Subcutaneous adipose tissue (tissue), 4 donors: Measurements from ENCODE around the gene OTOP3. TPM values are rescaled to one million over a fixed set of nuclear protein-coding genes. Genes with fewer than 3 reads are reported as not detected.

Experiments
- total RNA-seq, 4 donors: library from RNA; depleted of rRNA; stranded (reverse); fragments of >200 nt; gene quantifications; one replicate each; pipeline ENCODE4 v1.1.0, GENCODE V29; 2016
- TF ChIP-seq, protein P1 (sequence below): fragments of 450-650 bp; IDR thresholded peaks from one replicate; pipeline ENCODE4 v1.5.1; 2016; ENCODE audit warnings: low read depth, mild to moderate bottlenecking, control low read depth, antibody characterized with exemption, moderate library complexity

The OTOP3 gene
- total RNA-seq, 4 donors from 2014 or later: not detected

DNA sequence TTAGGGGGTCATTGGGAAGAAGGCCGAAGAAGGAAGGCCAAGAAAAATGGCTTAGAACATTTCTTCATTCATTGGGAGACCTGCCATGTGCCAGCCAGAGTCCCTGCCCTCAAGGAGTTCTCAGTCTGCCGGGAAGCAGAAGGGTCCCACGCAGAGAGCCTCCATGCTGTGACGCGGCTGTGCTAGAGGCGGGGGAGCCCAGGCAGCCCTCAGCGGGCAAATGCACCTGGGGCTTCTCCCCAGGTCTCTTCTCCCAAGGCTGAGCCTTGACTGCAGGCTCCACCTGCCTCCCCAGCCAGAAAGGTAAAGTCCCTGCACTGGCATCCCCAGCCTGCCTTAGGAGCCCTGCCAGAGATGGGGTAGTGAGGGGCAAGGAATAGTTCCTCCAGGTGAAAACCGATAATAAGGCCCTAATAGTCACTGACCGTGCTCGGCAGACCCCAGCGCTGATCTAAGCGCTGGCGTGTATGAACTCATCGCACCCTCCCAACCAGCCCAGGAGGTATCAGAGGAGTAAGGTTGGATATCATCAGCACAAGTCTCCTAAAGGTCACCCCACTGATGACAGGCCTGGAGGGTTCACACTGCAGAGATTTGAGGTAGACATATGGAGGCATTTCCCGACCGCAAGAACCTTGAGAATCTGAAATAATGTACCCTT is 45.8 kb downstream of the OTOP3 start:
- TF ChIP-seq, protein P1, sequence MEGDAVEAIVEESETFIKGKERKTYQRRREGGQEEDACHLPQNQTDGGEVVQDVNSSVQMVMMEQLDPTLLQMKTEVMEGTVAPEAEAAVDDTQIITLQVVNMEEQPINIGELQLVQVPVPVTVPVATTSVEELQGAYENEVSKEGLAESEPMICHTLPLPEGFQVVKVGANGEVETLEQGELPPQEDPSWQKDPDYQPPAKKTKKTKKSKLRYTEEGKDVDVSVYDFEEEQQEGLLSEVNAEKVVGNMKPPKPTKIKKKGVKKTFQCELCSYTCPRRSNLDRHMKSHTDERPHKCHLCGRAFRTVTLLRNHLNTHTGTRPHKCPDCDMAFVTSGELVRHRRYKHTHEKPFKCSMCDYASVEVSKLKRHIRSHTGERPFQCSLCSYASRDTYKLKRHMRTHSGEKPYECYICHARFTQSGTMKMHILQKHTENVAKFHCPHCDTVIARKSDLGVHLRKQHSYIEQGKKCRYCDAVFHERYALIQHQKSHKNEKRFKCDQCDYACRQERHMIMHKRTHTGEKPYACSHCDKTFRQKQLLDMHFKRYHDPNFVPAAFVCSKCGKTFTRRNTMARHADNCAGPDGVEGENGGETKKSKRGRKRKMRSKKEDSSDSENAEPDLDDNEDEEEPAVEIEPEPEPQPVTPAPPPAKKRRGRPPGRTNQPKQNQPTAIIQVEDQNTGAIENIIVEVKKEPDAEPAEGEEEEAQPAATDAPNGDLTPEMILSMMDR: no peak

DNA sequence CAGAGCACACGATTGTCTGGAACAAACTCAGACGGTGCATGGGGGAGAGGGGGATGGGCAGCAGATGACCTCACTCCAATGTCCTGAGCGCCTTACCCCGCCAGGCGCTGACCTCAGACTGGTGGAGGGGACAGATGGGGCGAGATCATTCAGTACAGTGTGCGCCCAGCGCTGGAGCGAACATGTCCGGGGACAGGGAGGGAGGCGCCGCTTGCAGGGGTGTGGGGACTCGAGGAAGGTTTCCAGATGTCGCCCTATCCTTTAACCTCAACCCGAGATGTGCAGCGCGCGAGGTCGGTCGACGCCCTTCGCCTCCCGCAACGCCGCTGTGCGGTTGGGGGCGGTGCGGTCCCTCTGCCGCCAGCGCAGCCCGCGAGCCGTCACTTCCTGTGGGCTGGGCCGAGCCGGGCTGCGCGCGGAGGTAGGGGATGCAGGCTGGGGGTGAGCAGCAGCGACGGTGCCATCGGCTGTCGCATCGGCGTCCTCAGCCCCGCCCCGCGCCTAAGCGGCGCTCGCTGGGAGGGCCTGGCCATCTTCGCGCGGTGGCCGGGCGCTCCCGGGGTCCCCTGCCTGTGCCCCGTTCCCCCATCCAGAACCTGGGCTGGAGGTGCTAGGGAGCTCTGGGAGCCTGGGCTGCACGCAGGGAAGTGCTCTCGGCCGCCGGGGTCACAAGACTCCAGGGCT is 46.4 kb downstream of the OTOP3 start:
- TF ChIP-seq, protein P1: no peak

DNA sequence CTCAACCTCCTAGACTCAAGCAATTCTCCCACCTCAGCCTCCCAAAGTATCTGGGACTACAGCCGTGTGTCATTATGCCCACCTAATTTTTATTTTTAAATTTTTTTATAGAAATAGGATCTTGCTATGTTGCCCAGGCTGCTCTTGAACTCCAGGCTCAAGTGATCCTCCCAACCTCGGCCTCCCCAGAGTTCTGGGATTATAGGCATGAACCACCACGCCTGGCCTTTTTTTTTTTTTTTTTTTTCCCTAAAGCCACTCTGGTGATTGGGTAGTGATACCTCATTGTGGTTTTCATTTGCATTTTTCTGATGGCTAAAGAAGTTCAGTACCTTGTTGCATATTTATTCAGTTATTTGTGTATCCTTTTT is 50.5 kb downstream of the OTOP3 start:
- TF ChIP-seq, protein P1: no peak

DNA sequence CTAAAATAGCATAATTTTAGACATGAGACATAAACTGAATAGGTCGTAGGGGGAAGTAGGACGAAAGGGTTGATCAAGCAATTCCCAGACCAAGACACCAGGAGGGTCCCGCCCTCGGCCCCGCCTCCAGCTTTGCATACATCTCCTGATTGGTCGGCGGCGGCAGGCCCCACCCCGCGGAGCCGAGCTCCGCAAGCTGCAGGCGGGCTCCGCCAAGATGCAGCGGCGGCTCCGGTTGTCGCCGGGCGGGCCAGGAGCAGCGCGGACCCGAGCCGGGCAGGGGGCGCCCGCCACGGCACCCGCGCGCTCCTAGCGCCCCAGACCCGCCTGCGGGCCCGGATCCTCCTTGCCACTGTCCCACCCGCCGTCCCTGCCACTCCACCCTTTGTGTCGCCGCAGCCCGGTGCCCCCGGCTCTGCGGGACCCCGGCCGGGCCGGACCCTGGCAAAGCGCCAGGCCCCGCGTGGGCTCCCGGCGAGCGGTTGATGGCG is 51.8 kb downstream of the OTOP3 start, which contains the start of gene CDR2L:
Gene CDR2L, plus strand, starts transcription at position 215 of the 491 bp plus-strand sequence. CDS start 412 bp downstream, outside the sequence.
- TF ChIP-seq, protein P1: no peak

DNA sequence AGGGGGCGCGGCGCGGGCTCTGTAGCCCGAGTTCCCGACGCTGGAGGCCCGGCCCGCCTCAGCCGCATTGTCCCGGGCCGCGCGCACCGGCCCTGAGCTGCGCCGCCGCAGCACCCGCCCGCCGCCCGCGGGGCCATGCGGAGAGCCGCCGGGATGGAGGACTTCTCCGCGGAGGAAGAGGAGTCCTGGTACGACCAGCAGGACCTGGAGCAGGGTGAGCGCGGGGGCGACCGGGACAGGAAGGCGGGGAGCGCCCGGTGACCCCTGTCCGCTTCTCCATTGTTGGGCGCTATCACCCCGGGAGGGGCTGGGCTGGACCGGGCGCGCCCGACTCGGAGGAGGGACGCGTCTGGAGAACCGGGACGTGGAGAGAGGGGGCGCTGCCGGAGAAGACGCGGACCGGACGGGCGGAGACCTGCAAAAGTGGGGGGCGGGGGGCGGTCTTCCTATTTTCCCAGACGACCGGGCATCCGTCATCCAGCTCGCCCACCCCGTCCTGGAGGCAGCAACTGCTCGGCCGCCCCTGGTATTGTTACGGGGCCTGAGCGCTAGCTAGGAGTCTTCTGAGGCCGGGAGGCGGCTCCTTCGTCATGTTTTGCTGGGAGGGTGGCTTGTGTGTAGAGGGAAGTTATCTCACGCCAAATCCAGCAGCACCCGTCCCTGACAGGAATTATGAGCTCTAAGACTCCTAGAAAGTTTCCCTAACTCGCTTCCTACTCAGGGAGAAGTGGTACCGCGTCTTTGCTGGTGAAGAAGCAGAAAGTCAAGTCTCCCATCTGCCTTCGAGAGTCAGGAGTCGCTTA is 52.4 kb downstream of the OTOP3 start:
- TF ChIP-seq, protein P1: no peak

DNA sequence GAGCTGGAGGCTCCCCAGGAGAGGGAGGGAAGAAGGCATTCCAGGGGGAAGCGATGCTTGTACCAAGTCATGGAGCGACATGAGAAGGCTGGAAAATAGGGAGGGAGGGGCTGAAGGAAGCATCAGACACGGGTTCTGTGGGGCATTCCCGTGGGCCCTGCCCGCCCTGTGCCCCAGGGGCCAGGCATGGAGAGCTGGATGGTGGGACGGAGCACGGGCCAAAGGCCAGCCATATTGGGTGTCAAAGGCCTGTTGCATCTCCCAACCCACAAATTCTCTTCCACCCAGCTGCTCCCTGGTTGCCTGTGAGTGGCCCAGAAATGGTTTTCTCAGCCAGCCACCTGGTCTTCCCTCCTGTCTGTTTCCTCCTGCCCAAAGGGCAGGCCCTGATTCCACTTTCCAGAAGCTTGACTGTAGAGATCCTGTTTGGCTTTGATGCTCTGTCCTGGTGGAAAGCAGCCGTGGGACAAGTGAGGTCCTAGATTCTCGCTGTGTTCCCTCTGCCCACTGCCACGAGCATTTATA is 54.9 kb downstream of the OTOP3 start:
- TF ChIP-seq, protein P1: no peak

DNA sequence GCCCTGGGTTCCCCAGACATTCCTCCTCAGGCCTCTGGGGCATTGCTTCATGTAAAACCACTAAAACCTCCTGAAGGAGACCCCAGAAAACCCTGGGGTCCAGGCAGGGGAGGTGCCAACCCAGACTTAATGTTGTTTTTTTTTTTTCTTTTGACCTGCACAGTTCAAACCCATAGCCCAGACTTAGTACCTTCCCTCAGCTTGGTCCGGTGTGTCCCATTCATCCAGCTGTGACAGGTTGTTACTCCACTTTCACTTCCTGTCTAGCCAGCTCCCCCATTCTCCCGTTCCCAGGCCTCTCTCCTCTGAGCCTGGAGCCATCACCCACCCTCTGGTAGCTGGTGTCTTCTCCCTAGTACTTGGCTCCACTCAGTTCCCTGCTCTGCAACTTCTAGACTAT is 56.5 kb downstream of the OTOP3 start:
- TF ChIP-seq, protein P1: no peak
